ENCODE measurements around the gene NDRG3. TPM values are rescaled to one million over a fixed set of nuclear protein-coding genes. Genes with fewer than 3 reads are reported as not detected.

NDRG3 gene
- total RNA-seq, 1 donor, result 30.7 TPM

DNA sequence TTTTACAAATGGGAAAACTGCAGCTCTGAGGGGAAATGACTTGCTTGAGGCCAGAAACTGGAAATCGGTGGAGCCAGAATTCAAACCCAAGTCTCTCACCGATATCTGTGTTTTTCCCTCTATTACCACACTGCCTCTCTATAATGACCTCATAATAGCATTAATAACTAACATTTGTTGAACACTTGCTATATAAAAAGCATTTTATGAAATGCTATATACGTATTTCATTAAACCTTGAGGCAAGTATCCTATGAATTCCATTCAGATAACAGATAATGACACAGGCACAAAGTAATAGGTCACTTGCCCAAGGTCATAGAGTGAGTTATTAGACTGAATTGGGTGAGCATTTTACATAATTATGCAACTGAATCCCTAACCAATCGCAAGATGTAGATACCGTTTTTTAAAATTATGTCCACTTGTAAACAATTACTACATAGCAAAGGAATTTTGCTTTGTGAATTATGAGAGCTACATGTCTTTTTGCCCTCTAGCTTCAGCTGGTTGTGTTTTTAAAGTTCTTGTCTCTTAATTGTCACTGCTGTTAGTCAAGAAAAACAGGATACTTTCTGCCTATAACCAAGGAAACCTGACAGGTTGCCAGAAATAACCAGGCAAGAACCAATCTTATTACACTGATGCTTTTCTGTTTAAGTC, 23.0 kb upstream of the NDRG3 start:
- TF ChIP-seq CTCF (IDR thresholded peaks at IDR 0.05; ENCODE audit: insufficient read depth, low read depth, low read length), result no peak
- no peak overlapping the region for H3K4me3 ChIP-seq (ENCODE audit: low read depth, low read length)
- peak; percentile 44 for DNase-seq (ENCODE audit: low read depth)

GRCh38 chr20:36761125-36761524, 15.2 kb upstream of the NDRG3 start:
- no peak overlapping the region for H3K4me3 ChIP-seq (ENCODE audit: low read depth, low read length)
- TF ChIP-seq CTCF (IDR thresholded peaks at IDR 0.05; ENCODE audit: insufficient read depth, low read depth, low read length), result no peak

GRCh38 chr20:36760647-36761046, 14.8 kb upstream of the NDRG3 start:
- TF ChIP-seq CTCF (IDR thresholded peaks at IDR 0.05; ENCODE audit: insufficient read depth, low read depth, low read length), result no peak
- DNase-seq (ENCODE audit: low read depth), result peak; percentile 33
- no peak overlapping the region for H3K4me3 ChIP-seq (ENCODE audit: low read depth, low read length)

More at GRCh38 chr20:36761125-36761524, 15.2 kb upstream of the NDRG3 start:
- DNase-seq (ENCODE audit: low read depth), result no peak

DNA sequence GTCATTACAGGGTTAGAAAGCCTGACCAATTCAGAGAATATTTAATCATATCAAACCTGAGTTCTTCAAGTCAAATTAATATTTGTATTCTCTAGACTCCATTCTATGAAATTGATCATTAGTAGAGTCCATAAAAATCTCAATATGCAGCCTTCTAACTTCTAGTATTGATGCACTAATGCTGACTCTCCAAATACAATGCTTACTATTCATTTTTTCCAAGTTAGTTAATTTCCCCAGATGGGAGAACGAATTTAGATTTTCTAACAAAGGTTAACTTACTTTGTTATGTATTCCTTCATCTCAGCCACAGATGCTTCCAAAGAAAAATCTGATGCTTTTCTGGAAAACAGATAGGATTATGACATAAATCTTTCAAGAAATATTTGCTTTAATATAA, 12.4 kb upstream of the NDRG3 start:
- H3K4me3 ChIP-seq (ENCODE audit: low read depth, low read length), result no peak overlapping the region
- no peak for TF ChIP-seq CTCF (IDR thresholded peaks at IDR 0.05; ENCODE audit: insufficient read depth, low read depth, low read length)
- DNase-seq (ENCODE audit: low read depth), result no peak

DNA sequence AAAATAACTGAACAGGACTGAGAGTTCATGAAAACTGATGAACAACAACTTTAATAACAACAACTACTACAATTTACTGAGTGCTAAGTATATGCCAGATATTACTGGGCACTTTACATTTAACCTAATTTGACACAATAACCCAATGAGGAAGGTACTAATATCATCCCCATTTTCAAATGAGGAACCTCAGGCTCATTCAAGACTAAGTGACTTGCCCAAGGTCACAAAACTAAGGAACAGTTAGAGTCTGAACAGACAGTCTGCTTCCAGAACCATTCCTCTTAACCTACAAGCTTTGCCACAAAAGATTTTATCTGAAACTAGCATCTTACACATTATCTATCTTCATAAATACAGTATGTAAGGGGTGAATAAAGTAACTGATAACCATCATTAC, 10.6 kb upstream of the NDRG3 start:
- no peak for DNase-seq (ENCODE audit: low read depth)
- TF ChIP-seq CTCF (IDR thresholded peaks at IDR 0.05; ENCODE audit: insufficient read depth, low read depth, low read length), result no peak
- H3K4me3 ChIP-seq (ENCODE audit: low read depth, low read length), result no peak overlapping the region

GRCh38 chr20:36754656-36755222, 8.8 kb upstream of the NDRG3 start:
- H3K4me3 ChIP-seq (ENCODE audit: low read depth, low read length), result no peak overlapping the region
- TF ChIP-seq CTCF (IDR thresholded peaks at IDR 0.05; ENCODE audit: insufficient read depth, low read depth, low read length), result peak; percentile 90
- peak; percentile 80 for DNase-seq (ENCODE audit: low read depth)

DNA sequence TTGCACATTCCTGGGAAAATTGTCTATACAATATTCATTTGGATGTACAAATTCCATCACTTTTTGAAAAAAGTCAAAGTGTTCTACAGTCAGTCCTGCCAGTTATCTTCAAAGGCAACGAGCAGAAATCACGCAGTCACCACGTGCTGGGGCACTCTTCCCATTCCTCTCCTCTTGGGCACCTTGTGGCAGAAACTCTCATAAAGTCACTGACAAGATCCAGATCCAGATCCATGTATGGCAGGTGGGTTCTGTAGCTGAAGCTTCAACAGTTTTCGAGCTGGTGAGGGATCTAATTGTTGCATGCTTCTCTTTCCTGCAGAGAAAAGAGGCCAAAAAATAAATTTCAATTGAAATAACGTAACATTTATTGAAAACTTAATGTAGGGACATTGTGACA, 6.7 kb upstream of the NDRG3 start:
- no peak for TF ChIP-seq CTCF (IDR thresholded peaks at IDR 0.05; ENCODE audit: insufficient read depth, low read depth, low read length)
- no peak for DNase-seq (ENCODE audit: low read depth)
- H3K4me3 ChIP-seq (ENCODE audit: low read depth, low read length), result no peak overlapping the region

All from fibroblast of villous mesenchyme (primary cell).